HEK293 (cell line): Measurements from ENCODE around the gene STRBP.

Experiments
- CTCF ChIA-PET: fragments of 350-600 bp; formaldehyde crosslinking; extraction: SDS; loops from one replicate; lab custom pipeline; 2021; ENCODE audit warnings: antibody characterized with exemption; lab: Yijun Ruan, JAX
- POLR2A ChIA-PET: fragments of 300-600 bp; formaldehyde crosslinking; extraction: SDS; loops from one replicate; lab custom pipeline; 2020; ENCODE audit warnings: antibody characterized with exemption, inconsistent platforms; lab: Yijun Ruan, JAX
- H3K27ac ChIP-seq: fragments of 200-500 bp; sonication (Bioruptor generic); 2 replicates; pipeline ENCODE4 v1.5.1; 2014; ENCODE audit warnings: low read depth, low read length, control low read depth, inconsistent platforms; ENCODE audit errors: extremely low read depth
- H3K36me3 ChIP-seq, 2 experiments: fragments of 200-500 bp in 1 of 2; sonication (Bioruptor generic) in 1 of 2; 1 replicate in 1 of 2; 2 replicates in 1 of 2; pipeline ENCODE4 v1.5.1; 2014 to 2017; ENCODE audit warnings: inconsistent platforms in 2 of 2, low read length in 2 of 2; ENCODE audit not compliant: control insufficient read depth in 2 of 2, insufficient read depth in 1 of 2
- H3K4me1 ChIP-seq: fragments of 200-500 bp; sonication (Bioruptor generic); 2 replicates; pipeline ENCODE4 v1.5.1; 2014; ENCODE audit warnings: mild to moderate bottlenecking, low read length, inconsistent platforms; ENCODE audit not compliant: control insufficient read depth, insufficient read depth
- H3K4me3 ChIP-seq: 2 replicates; pipeline ENCODE4 v1.5.1; 2011; ENCODE audit warnings: low read depth, mild to moderate bottlenecking, control low read depth, low read length, moderate library complexity
- H3K9me3 ChIP-seq: fragments of 200-500 bp; sonication (Bioruptor generic); 2 replicates; pipeline ENCODE4 v1.5.1; 2014; ENCODE audit warnings: low read depth, low read length, inconsistent platforms; ENCODE audit not compliant: control insufficient read depth, insufficient read depth
- HOXC10 ChIP-seq: sonication (generic); formaldehyde crosslinking; IDR thresholded peaks from 2 replicates; pipeline ENCODE4 v1.8.1; 2023; ENCODE audit warnings: mild to moderate bottlenecking, missing genetic modification reagents
- KLF1 ChIP-seq: fragments of 450-650 bp; formaldehyde crosslinking; IDR thresholded peaks from 2 replicates; pipeline ENCODE4 v1.5.1; 2016; ENCODE audit warnings: missing biosample characterization, missing genetic modification characterization
- MEIS1 ChIP-seq: sonication (generic); formaldehyde crosslinking; IDR thresholded peaks from 2 replicates; pipeline ENCODE4 v1.8.1; 2022; ENCODE audit warnings: missing genetic modification reagents, mild to moderate bottlenecking, borderline replicate concordance
- MZF1 ChIP-seq: fragments of 450-650 bp; formaldehyde crosslinking; IDR thresholded peaks from 2 replicates; pipeline ENCODE4 v1.5.1; 2017; ENCODE audit warnings: missing biosample characterization, missing genetic modification characterization, borderline replicate concordance
- SCRT1 ChIP-seq: fragments of 450-650 bp; formaldehyde crosslinking; IDR thresholded peaks from 2 replicates; pipeline ENCODE4 v1.5.1; 2016; ENCODE audit warnings: missing biosample characterization, missing genetic modification characterization, borderline replicate concordance
- SCRT2 ChIP-seq: fragments of 450-650 bp; formaldehyde crosslinking; IDR thresholded peaks from 2 replicates; pipeline ENCODE4 v1.5.1; 2016; ENCODE audit warnings: missing biosample characterization, missing genetic modification characterization
- SETDB1 ChIP-seq: IDR thresholded peaks from one replicate; pipeline ENCODE4 v1.6.1; 2017; ENCODE audit warnings: mild to moderate bottlenecking, low read length, moderate library complexity, mixed read lengths; ENCODE audit not compliant: insufficient read length
- WT1 ChIP-seq: fragments of 450-650 bp; formaldehyde crosslinking; IDR thresholded peaks from 2 replicates; pipeline ENCODE4 v1.5.1; 2016; ENCODE audit warnings: missing biosample characterization, missing genetic modification characterization
- ZNF221 ChIP-seq: fragments of 450-650 bp; formaldehyde crosslinking; IDR thresholded peaks from 2 replicates; pipeline ENCODE4 v1.5.1; 2017; ENCODE audit warnings: missing biosample characterization, missing genetic modification characterization, borderline replicate concordance
- ZNF354C ChIP-seq: fragments of 450-650 bp; formaldehyde crosslinking; IDR thresholded peaks from 2 replicates; pipeline ENCODE4 v1.5.1; 2016; ENCODE audit warnings: missing biosample characterization, missing genetic modification characterization, low read depth, borderline replicate concordance
- ZNF391 ChIP-seq: fragments of 450-650 bp; formaldehyde crosslinking; IDR thresholded peaks from 2 replicates; pipeline ENCODE4 v1.5.1; 2016; ENCODE audit warnings: low read depth, missing biosample characterization, missing genetic modification characterization, borderline replicate concordance
- ZNF398 ChIP-seq: fragments of 450-650 bp; formaldehyde crosslinking; IDR thresholded peaks from 2 replicates; pipeline ENCODE4 v1.5.1; 2017; ENCODE audit warnings: missing biosample characterization, missing genetic modification characterization
- ZNF423 ChIP-seq: fragments of 450-650 bp; formaldehyde crosslinking; IDR thresholded peaks from 2 replicates; pipeline ENCODE4 v1.5.1; 2016; ENCODE audit warnings: missing biosample characterization, missing genetic modification characterization
- ZNF501 ChIP-seq: fragments of 450-650 bp; formaldehyde crosslinking; IDR thresholded peaks from 2 replicates; pipeline ENCODE4 v1.5.1; 2016; ENCODE audit warnings: missing biosample characterization, missing genetic modification characterization
- ZNF510 ChIP-seq: fragments of 450-650 bp; formaldehyde crosslinking; IDR thresholded peaks from 2 replicates; pipeline ENCODE4 v1.5.1; 2018; ENCODE audit warnings: mild to moderate bottlenecking, missing genetic modification characterization, missing biosample characterization; ENCODE audit not compliant: insufficient replicate concordance
- ZNF549 ChIP-seq: fragments of 450-650 bp; IDR thresholded peaks from 2 replicates; pipeline ENCODE4 v1.5.1; 2018; ENCODE audit warnings: missing biosample characterization, missing genetic modification characterization, mild to moderate bottlenecking, inconsistent platforms, moderate library complexity
- ZNF555 ChIP-seq: fragments of 450-650 bp; formaldehyde crosslinking; conservative IDR thresholded peaks from 2 replicates; pipeline ENCODE4 v1.5.1; 2017; ENCODE audit warnings: missing biosample characterization, mild to moderate bottlenecking, missing genetic modification characterization, inconsistent platforms
- ZNF596 ChIP-seq: fragments of 450-650 bp; IDR thresholded peaks from 2 replicates; pipeline ENCODE4 v1.5.0; 2018; ENCODE audit warnings: missing biosample characterization, mild to moderate bottlenecking, missing genetic modification characterization, moderate library complexity
- ZNF768 ChIP-seq: fragments of 450-650 bp; formaldehyde crosslinking; IDR thresholded peaks from 2 replicates; pipeline ENCODE4 v1.5.1; 2018; ENCODE audit warnings: missing biosample characterization, mild to moderate bottlenecking, missing genetic modification characterization
- ZNF776 ChIP-seq: fragments of 450-650 bp; formaldehyde crosslinking; IDR thresholded peaks from 2 replicates; pipeline ENCODE4 v1.5.0; 2017; ENCODE audit warnings: missing biosample characterization, missing genetic modification characterization, borderline replicate concordance
- ZNF785 ChIP-seq: fragments of 450-650 bp; formaldehyde crosslinking; IDR thresholded peaks from 2 replicates; pipeline ENCODE4 v1.5.1; 2016; ENCODE audit warnings: missing biosample characterization, missing genetic modification characterization
- ZXDB ChIP-seq: fragments of 450-650 bp; formaldehyde crosslinking; IDR thresholded peaks from 2 replicates; pipeline ENCODE4 v1.5.1; 2016; ENCODE audit warnings: missing biosample characterization, missing genetic modification characterization
- TF ChIP-seq, protein P1 (sequence below): fragments of 450-650 bp; formaldehyde crosslinking; IDR thresholded peaks from 2 replicates; pipeline ENCODE4 v1.5.1; 2016; ENCODE audit warnings: missing biosample characterization, missing genetic modification characterization
- TF ChIP-seq, protein P2 (sequence below): fragments of 450-650 bp; formaldehyde crosslinking; IDR thresholded peaks from 2 replicates; pipeline ENCODE4; 2016; ENCODE audit warnings: missing biosample characterization, missing genetic modification characterization

The STRBP gene

DNA sequence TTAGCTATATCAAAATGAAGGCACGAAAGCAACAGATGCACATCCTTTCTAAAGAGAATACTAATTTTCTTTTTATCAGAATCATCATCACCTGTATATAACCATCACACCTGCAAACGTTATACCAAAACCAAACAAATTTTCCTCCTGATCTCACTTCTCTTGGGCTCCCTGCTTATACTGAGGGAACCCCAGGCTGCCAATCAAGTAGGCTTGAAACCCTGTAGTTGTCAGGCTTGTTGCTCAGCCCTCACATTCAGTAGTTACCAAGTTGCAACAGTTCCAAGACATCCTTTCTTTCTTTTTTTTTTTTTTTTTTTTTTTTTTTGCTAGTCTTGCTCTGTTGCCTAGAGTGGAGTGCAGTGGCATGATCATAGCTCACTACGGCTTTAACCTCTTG, 12.7 kb downstream of the STRBP start:
- TF ChIP-seq ZXDB (no peak), ZNF510 (peak; percentile 86)
- H3K36me3 ChIP-seq = no peaks in the 10 kb centered on the region
- H3K9me3 ChIP-seq = no peaks in the 10 kb centered on the region
- no peak overlapping the region for H3K27ac ChIP-seq
- H3K4me1 ChIP-seq = peaks cover 8% of the 10 kb centered on the region; the same call in 1 of the 2 replicates
- ChIA-PET CTCF (interaction anchor here (0.8 to 1.1 kb wide), 3 partner anchors 28 to 194 kb away, joined by 3 to 4 read pairs (median 3); no protein-coding TSS in a partner anchor), POLR2A (no interaction called here)
- no peak overlapping the region for H3K4me3 ChIP-seq

GRCh38 chr9:123253204-123253603, 15.2 kb downstream of the STRBP start:
- no peak overlapping the region for H3K27ac ChIP-seq
- no peaks in the 10 kb centered on the region for H3K36me3 ChIP-seq
- ChIA-PET POLR2A (no interaction called here), CTCF (interaction anchor here (0.8 kb wide), 1 partner anchor 15 kb away, joined by 3 read pairs; no protein-coding TSS in a partner anchor)
- no peak overlapping the region for H3K4me3 ChIP-seq
- peaks cover 3% of the 10 kb centered on the region; the same call in 1 of the 2 replicates for H3K4me1 ChIP-seq
- TF ChIP-seq MZF1 (tag by site-specific recombination) = peak; percentile 99
- TF ChIP-seq ZNF555 = 0 out of 2 replicates have a peak, but pooled peaks have one; percentile 7
- TF ChIP-seq SETDB1 = peak; percentile 42
- TF ChIP-seq, protein P1, sequence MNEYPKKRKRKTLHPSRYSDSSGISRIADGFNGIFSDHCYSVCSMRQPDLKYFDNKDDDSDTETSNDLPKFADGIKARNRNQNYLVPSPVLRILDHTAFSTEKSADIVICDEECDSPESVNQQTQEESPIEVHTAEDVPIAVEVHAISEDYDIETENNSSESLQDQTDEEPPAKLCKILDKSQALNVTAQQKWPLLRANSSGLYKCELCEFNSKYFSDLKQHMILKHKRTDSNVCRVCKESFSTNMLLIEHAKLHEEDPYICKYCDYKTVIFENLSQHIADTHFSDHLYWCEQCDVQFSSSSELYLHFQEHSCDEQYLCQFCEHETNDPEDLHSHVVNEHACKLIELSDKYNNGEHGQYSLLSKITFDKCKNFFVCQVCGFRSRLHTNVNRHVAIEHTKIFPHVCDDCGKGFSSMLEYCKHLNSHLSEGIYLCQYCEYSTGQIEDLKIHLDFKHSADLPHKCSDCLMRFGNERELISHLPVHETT = no peak
- no peak for TF ChIP-seq ZNF398 (tag by site-specific recombination)
- no peaks in the 10 kb centered on the region for H3K9me3 ChIP-seq

DNA sequence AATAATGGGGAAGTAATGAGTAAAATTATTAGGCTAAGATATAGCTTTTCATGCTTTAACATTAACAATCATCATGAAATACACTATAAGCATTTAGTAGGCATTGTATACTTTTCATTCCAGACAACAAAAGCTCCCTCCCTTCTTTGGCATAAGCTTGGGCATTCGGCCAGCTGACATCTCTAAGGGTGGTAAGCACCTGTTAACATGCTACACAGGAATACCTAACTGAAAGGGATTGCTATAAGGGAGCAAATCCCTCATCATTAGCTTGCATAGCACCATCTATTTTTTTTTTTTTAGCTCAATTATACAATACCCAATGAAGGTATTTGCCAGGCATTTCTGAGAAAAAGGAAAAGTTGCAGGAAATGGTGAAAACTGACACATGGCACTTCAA, 16.6 kb downstream of the STRBP start:
- TF ChIP-seq ZNF776 (tag by site-specific recombination) (no peak), SCRT2 (tag by site-specific recombination) (peak; percentile 54), SCRT1 (tag by site-specific recombination) (peak; percentile 74), MZF1 (tag by site-specific recombination) (peak; percentile 71; the same call in 1 of the 2 replicates)
- TF ChIP-seq, protein P2, sequence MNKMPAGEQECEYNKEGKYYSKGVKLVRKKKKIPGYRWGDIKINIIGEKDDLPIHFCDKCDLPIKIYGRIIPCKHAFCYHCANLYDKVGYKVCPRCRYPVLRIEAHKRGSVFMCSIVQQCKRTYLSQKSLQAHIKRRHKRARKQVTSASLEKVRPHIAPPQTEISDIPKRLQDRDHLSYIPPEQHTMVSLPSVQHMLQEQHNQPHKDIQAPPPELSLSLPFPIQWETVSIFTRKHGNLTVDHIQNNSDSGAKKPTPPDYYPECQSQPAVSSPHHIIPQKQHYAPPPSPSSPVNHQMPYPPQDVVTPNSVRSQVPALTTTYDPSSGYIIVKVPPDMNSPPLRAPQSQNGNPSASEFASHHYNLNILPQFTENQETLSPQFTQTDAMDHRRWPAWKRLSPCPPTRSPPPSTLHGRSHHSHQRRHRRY (tag by site-specific recombination) = no peak
- H3K4me3 ChIP-seq = no peak overlapping the region
- H3K9me3 ChIP-seq = no peaks in the 10 kb centered on the region
- ChIA-PET CTCF (interaction anchor here (1.0 to 1.3 kb wide), 2 partner anchors 14 to 18 kb away, joined by 3 to 4 read pairs; no protein-coding TSS in a partner anchor), POLR2A (interaction anchor here (0.9 to 1.2 kb wide), 3 partner anchors 10 to 18 kb away, joined by 3 read pairs; no protein-coding TSS in a partner anchor)
- H3K27ac ChIP-seq = no peak overlapping the region
- peaks cover 4% of the 10 kb centered on the region; the same call in 1 of the 2 replicates for H3K4me1 ChIP-seq
- H3K36me3 ChIP-seq = no peaks in the 10 kb centered on the region

GRCh38 chr9:123251324-123251723, 17.1 kb downstream of the STRBP start:
- Histone ChIP-seq H3K27ac (no peak overlapping the region), H3K4me3 (no peak overlapping the region), H3K36me3 (no peaks in the 10 kb centered on the region), H3K9me3 (no peaks in the 10 kb centered on the region), H3K4me1 (peaks cover 8% of the 10 kb centered on the region)
- POLR2A ChIA-PET = interaction anchor here (1.2 kb wide), 1 partner anchor 10 kb away, joined by 3 read pairs; no protein-coding TSS in a partner anchor
- CTCF ChIA-PET = interaction anchor here (1.3 kb wide), 1 partner anchor 19 kb away, joined by 3 read pairs; no protein-coding TSS in a partner anchor
- TF ChIP-seq ZNF391 (no peak), ZNF776 (tag by site-specific recombination) (no peak), SETDB1 (no peak), ZNF785 (no peak), HOXC10 (CRISPR knock-in tag) (no peak), ZNF354C (tag by site-specific recombination) (no peak), WT1 (no peak), MEIS1 (CRISPR knock-in tag) (no peak), KLF1 (tag by site-specific recombination) (no peak), ZNF596 (tag by site-specific recombination) (no peak), ZNF221 (tag by site-specific recombination) (no peak), ZNF423 (no peak), ZNF768 (tag by site-specific recombination) (no peak), ZNF501 (tag by site-specific recombination) (no peak), ZNF549 (tag by site-specific recombination) (no peak)
